ENCODE measurements around the gene FFAR3. TPM values are rescaled to one million over a fixed set of nuclear protein-coding genes. Genes with fewer than 3 reads are reported as not detected.

FFAR3 gene
- total RNA-seq, 4 donors from 2014 or later: 0.45 TPM; not detected in 3

DNA sequence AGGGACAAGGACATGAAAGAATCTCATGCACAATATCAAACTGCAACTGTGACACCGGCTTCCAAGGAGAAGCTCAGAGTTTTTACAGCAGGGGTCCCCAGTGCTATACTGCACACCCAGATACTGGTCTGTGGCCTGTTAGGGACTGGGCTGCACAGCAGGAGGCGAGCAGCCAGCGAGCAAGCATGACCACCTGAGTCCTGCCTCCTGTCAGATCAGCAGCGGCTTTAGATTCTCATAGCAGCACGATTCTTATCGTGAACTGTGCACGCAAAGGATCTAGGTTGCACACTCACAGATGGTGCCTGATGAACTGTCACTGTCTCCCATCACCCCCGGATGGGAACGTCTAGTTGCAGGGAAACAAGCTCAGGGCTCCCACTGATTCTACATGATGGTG, 42.4 kb upstream of the FFAR3 start:
- WGBS, 2 donors: 70 to 87% methylated on average over 9 of the region's 9 CpGs
- H3K4me1 ChIP-seq: peaks cover 17 to 51% of the 10 kb centered on the region in 2 donors
- H3K27me3 ChIP-seq: no peaks in the 10 kb centered on the region
- H3K4me3 ChIP-seq (replicated peaks in 1 of 3): no peak overlapping the region
- no peak for DNase-seq
- intact Hi-C loops (cut with DNase I): no loop called here
- no peaks in the 10 kb centered on the region for H3K36me3 ChIP-seq
- no peak overlapping the region for H3K27ac ChIP-seq
- no peaks in the 10 kb centered on the region for H3K9me3 ChIP-seq
- TF ChIP-seq, protein P1, sequence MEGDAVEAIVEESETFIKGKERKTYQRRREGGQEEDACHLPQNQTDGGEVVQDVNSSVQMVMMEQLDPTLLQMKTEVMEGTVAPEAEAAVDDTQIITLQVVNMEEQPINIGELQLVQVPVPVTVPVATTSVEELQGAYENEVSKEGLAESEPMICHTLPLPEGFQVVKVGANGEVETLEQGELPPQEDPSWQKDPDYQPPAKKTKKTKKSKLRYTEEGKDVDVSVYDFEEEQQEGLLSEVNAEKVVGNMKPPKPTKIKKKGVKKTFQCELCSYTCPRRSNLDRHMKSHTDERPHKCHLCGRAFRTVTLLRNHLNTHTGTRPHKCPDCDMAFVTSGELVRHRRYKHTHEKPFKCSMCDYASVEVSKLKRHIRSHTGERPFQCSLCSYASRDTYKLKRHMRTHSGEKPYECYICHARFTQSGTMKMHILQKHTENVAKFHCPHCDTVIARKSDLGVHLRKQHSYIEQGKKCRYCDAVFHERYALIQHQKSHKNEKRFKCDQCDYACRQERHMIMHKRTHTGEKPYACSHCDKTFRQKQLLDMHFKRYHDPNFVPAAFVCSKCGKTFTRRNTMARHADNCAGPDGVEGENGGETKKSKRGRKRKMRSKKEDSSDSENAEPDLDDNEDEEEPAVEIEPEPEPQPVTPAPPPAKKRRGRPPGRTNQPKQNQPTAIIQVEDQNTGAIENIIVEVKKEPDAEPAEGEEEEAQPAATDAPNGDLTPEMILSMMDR (IDR thresholded peaks at IDR 0.05): no peak
- no peak for TF ChIP-seq POLR2A (IDR thresholded peaks at IDR 0.05)

DNA sequence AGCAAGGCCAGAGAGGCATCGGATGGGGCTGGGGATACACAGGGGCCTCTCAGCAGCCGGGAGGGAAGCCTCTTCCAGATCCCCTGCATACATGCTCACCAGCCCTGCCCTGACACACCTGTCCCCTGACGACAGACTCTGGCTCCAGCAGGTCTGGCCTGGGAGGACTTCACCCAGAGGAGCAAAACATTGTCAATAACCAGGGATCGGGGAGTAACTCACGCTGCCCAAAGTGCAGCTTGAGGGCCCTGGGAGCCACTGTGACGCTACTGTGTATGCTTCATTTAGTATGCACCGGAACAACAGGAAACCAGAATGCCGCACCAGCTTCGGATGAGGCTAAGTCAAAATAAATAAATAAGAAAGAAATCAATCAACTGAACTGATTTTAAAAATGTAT, 41.7 kb upstream of the FFAR3 start:
- no peak for TF ChIP-seq POLR2A (IDR thresholded peaks at IDR 0.05)
- TF ChIP-seq, protein P1 (IDR thresholded peaks at IDR 0.05): no peak
- Histone ChIP-seq H3K36me3 (no peaks in the 10 kb centered on the region), H3K4me3 (replicated peaks in 1 of 3) (no peak overlapping the region), H3K27ac (peak overlapping the region in 1 of 3 donors; percentile 80), H3K27me3 (no peaks in the 10 kb centered on the region), H3K4me1 (peaks cover 17 to 51% of the 10 kb centered on the region in 2 donors), H3K9me3 (no peaks in the 10 kb centered on the region)
- no peak for DNase-seq
- WGBS, 2 donors: 89 to 93% methylated on average over 9 of the region's 9 CpGs
- intact Hi-C loops (cut with DNase I): no loop called here

DNA sequence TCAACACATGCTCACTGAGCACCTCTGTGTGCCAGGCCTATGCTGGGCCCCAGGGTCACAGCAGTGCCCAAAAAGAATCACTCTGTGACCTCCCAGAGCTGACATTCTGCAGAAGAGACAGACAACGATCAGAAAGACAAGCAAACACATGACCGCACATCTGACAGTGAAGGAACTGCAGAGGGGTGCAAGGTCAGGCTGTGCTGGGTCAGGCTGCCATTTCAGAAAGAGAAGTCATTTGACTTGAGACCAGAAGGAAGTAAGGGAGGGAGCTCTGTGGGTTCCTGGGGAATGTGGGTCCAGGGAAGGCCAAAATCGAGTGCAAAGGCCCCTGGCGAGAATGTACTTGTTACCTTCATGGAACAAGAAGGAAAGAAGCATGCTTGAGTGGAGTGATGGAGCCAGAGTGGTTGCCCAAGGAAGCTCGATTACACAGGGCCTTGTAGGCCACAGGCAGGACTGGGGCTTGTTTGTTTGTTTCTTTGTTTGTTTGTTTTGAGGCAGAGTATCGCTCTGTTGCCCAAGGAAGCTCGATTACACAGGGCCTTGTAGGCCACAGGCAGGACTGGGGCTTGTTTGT, 40.7 kb upstream of the FFAR3 start:
- Histone ChIP-seq H3K4me3 (replicated peaks in 1 of 3) (no peak overlapping the region), H3K36me3 (no peaks in the 10 kb centered on the region), H3K27ac (peak overlapping the region in 2 of 3 donors; percentile 74 to 80), H3K9me3 (no peaks in the 10 kb centered on the region), H3K27me3 (no peaks in the 10 kb centered on the region), H3K4me1 (peaks cover 17 to 51% of the 10 kb centered on the region in 2 donors)
- DNase-seq: no peak
- 80 to 81% methylated on average over 7 of the region's 7 CpGs for WGBS, 2 donors
- intact Hi-C loops (cut with DNase I): no loop called here
- TF ChIP-seq POLR2A (IDR thresholded peaks at IDR 0.05): no peak
- TF ChIP-seq, protein P1 (IDR thresholded peaks at IDR 0.05): no peak

DNA sequence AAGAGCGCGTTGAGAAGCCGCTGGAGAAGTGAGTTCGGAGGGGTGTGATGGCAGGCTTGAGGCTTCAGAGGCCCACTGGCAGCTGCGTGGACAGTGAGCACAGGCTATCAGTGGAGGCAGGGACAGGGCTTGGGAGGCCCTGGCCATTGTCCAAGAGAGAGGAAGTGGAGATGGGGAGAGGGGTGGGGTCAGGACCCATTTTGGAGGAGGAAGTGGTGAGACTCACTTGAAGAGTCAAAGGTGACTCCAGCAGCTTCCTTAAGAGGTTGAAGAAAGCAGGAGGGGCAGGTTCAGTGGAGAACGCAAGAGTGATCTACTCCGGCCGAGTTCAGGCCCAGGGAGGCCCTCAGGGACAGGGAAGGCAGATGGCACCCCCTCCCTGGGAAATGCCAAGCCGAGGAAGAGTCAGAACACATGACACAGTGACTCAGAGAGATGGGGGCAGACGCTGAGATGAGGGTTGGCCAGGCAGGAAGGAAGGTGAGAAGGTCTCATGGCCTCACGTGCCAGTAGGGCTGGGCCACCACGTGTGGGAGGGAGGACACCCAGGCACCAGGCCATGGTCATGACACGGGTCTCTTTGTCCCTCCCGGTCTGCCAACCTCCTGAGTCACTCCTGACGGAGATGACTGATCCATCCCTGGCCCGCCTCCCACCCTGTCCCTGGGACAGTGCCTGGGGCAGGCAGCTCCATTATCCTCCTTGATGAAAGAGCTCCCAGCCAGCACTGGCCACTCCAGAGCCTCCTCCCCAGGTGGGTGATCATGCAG, 39.4 kb upstream of the FFAR3 start:
- no peaks in the 10 kb centered on the region for H3K9me3 ChIP-seq
- H3K4me1 ChIP-seq: peaks cover 17 to 46% of the 10 kb centered on the region in 2 donors
- intact Hi-C loops (cut with DNase I): no loop called here
- TF ChIP-seq, protein P1 (IDR thresholded peaks at IDR 0.05): no peak
- TF ChIP-seq POLR2A (IDR thresholded peaks at IDR 0.05): peak in 1 of 2 donors; percentile 19
- H3K27me3 ChIP-seq: no peaks in the 10 kb centered on the region
- DNase-seq: peak; percentile 95 to 96
- no peaks in the 10 kb centered on the region for H3K36me3 ChIP-seq
- H3K4me3 ChIP-seq (replicated peaks in 1 of 3): no peak overlapping the region
- WGBS, 2 donors: 41 to 44% methylated on average over 15 to 16 of the region's 16 CpGs
- H3K27ac ChIP-seq: peak overlapping the region; percentile 74 to 87 (median 80)
